Measurements from ENCODE around the gene P2RY8.
A peak's percentile ranks its signal among the peaks of the same experiment; 100 is the strongest.

P2RY8 gene

GRCh38 chrX:1519022-1519497 is 17.9 kb downstream of the P2RY8 start:
- H3K79me2 ChIP-seq (ENCODE audit: control insufficient read depth, low read length) = peaks cover 82% of the 10 kb centered on the region
- H3K27ac ChIP-seq (ENCODE audit: low read depth, low read length) = peak overlapping the region; percentile 89
- no peaks in the 10 kb centered on the region for H3K9me3 ChIP-seq (ENCODE audit: control insufficient read depth, insufficient read depth, low read length)
- H3F3A ChIP-seq (ENCODE audit: control insufficient read depth, insufficient read depth) = peaks cover 40% of the 10 kb centered on the region
- H3K4me1 ChIP-seq (ENCODE audit: control insufficient read depth, low read length) = peaks cover 73% of the 10 kb centered on the region
- no peak for TF ChIP-seq EZH2phosphoT487 (IDR thresholded peaks at IDR 0.05; ENCODE audit: borderline replicate concordance, low read length)
- TF ChIP-seq, protein P1, sequence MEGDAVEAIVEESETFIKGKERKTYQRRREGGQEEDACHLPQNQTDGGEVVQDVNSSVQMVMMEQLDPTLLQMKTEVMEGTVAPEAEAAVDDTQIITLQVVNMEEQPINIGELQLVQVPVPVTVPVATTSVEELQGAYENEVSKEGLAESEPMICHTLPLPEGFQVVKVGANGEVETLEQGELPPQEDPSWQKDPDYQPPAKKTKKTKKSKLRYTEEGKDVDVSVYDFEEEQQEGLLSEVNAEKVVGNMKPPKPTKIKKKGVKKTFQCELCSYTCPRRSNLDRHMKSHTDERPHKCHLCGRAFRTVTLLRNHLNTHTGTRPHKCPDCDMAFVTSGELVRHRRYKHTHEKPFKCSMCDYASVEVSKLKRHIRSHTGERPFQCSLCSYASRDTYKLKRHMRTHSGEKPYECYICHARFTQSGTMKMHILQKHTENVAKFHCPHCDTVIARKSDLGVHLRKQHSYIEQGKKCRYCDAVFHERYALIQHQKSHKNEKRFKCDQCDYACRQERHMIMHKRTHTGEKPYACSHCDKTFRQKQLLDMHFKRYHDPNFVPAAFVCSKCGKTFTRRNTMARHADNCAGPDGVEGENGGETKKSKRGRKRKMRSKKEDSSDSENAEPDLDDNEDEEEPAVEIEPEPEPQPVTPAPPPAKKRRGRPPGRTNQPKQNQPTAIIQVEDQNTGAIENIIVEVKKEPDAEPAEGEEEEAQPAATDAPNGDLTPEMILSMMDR (IDR thresholded peaks at IDR 0.05; ENCODE audit: low read depth, low read length, poor library complexity, severe bottlenecking) = no peak
- H3K4me2 ChIP-seq (ENCODE audit: low read length) = peak overlapping the region; percentile 73
- no peaks in the 10 kb centered on the region for H3K27me3 ChIP-seq (ENCODE audit: control insufficient read depth, low read length)
- no peak overlapping the region; the same call in 1 of the 2 replicates for H3K4me3 ChIP-seq (ENCODE audit: low read length)
- no peaks in the 10 kb centered on the region for H4K20me1 ChIP-seq (ENCODE audit: control insufficient read depth, insufficient read depth, low read depth, low read length)
- H3K9me2 ChIP-seq (replicated peaks; ENCODE audit: control insufficient read depth, low read length) = no peaks in the 10 kb centered on the region
- H3K36me3 ChIP-seq (ENCODE audit: control insufficient read depth, low read length) = peaks cover 67% of the 10 kb centered on the region

- Histone ChIP-seq H3K4me2 (ENCODE audit: low read length) (peak overlapping the region; percentile 73), H3K27ac (ENCODE audit: low read depth, low read length) (peak overlapping the region; percentile 89), H3K4me1 (ENCODE audit: control insufficient read depth, low read length) (peaks cover 73% of the 10 kb centered on the region), H3K36me3 (ENCODE audit: control insufficient read depth, low read length) (peaks cover 69% of the 10 kb centered on the region), H3F3A (ENCODE audit: control insufficient read depth, insufficient read depth) (peaks cover 38% of the 10 kb centered on the region), H3K4me3 (ENCODE audit: low read length) (no peak overlapping the region; the same call in 1 of the 2 replicates), H3K79me2 (ENCODE audit: control insufficient read depth, low read length) (peaks cover 82% of the 10 kb centered on the region), H4K20me1 (ENCODE audit: control insufficient read depth, insufficient read depth, low read depth, low read length) (no peaks in the 10 kb centered on the region), H3K27me3 (ENCODE audit: control insufficient read depth, low read length) (no peaks in the 10 kb centered on the region), H3K9me2 (replicated peaks; ENCODE audit: control insufficient read depth, low read length) (no peaks in the 10 kb centered on the region), H3K9me3 (ENCODE audit: control insufficient read depth, insufficient read depth, low read length) (no peaks in the 10 kb centered on the region)
- TF ChIP-seq EZH2phosphoT487 (IDR thresholded peaks at IDR 0.05; ENCODE audit: borderline replicate concordance, low read length) = no peak
- TF ChIP-seq, protein P1 (IDR thresholded peaks at IDR 0.05; ENCODE audit: low read depth, low read length, poor library complexity, severe bottlenecking) = no peak
Observed at GRCh38 chrX:1518512-1518911, 18.5 kb downstream of the P2RY8 start.

- H3K9me3 ChIP-seq (ENCODE audit: control insufficient read depth, insufficient read depth, low read length) = no peaks in the 10 kb centered on the region
- peaks cover 86% of the 10 kb centered on the region for H3K79me2 ChIP-seq (ENCODE audit: control insufficient read depth, low read length)
Observed at GRCh38 chrX:1516596-1517104, 20.3 kb downstream of the P2RY8 start.

More at GRCh38 chrX:1516596-1517104, 20.3 kb downstream of the P2RY8 start:
- no peaks in the 10 kb centered on the region for H3K9me2 ChIP-seq (replicated peaks; ENCODE audit: control insufficient read depth, low read length)
- no peak overlapping the region for H3K4me3 ChIP-seq (ENCODE audit: low read length)
- no peaks in the 10 kb centered on the region for H3K27me3 ChIP-seq (ENCODE audit: control insufficient read depth, low read length)
- H4K20me1 ChIP-seq (ENCODE audit: control insufficient read depth, insufficient read depth, low read depth, low read length) = 0 out of 2 replicates have a peak, but pooled peaks cover 3% of the 10 kb centered on the region
- H3K4me1 ChIP-seq (ENCODE audit: control insufficient read depth, low read length) = peaks cover 67% of the 10 kb centered on the region
- H3K36me3 ChIP-seq (ENCODE audit: control insufficient read depth, low read length) = peaks cover 77% of the 10 kb centered on the region
- TF ChIP-seq, protein P1 (IDR thresholded peaks at IDR 0.05; ENCODE audit: low read depth, low read length, poor library complexity, severe bottlenecking) = no peak
- TF ChIP-seq EZH2phosphoT487 (IDR thresholded peaks at IDR 0.05; ENCODE audit: borderline replicate concordance, low read length) = no peak
- peak overlapping the region; percentile 57 for H3K27ac ChIP-seq (ENCODE audit: low read depth, low read length)
- peaks cover 25% of the 10 kb centered on the region for H3F3A ChIP-seq (ENCODE audit: control insufficient read depth, insufficient read depth)
- no peak overlapping the region; the same call in 1 of the 2 replicates for H3K4me2 ChIP-seq (ENCODE audit: low read length)

Measured in DOHH2 (cell line).